Sigmoid colon (tissue), 7 donors: ENCODE measurements around the gene SLCO2B1. TPM values are rescaled to one million over a fixed set of nuclear protein-coding genes. Genes with fewer than 3 reads are reported as not detected.

Experiments
- DNase-seq: peaks from one replicate; pipeline ENCODE4 v3.0.0-alpha.2; 2019
- H3K27ac ChIP-seq, 4 donors: fragments of 200-600 bp; sonication (generic); one replicate each; pipeline ENCODE4 v1.5.1; 2016 to 2019; ENCODE audit warnings: mild to moderate bottlenecking in 1 of 4
- H3K27me3 ChIP-seq, 3 donors: fragments of 200-600 bp; sonication (generic); one replicate each; pipeline ENCODE4 v1.5.1; 2019; ENCODE audit warnings: mild to moderate bottlenecking in 1 of 3
- H3K36me3 ChIP-seq, 4 donors: fragments of 200-600 bp; sonication (generic); one replicate each; pipeline ENCODE4 v1.5.1; 2016 to 2019
- H3K4me1 ChIP-seq, 4 donors: fragments of 200-600 bp; sonication (generic); one replicate each; pipeline ENCODE4 v1.5.1; 2017 to 2019
- H3K4me3 ChIP-seq, 4 donors: fragments of 200-600 bp; sonication (generic); one replicate each; pipeline ENCODE4 v1.5.1; 2017 to 2019; ENCODE audit warnings: mild to moderate bottlenecking in 2 of 4, moderate library complexity in 1 of 4
- H3K9me3 ChIP-seq, 4 donors: fragments of 200-600 bp in 3 of 4; sonication (generic) in 3 of 4; one replicate each; pipeline versions ENCODE4 v1.5.1 to v1.6.1; 2013 to 2019
- CTCF ChIP-seq, 4 experiments: fragments of 450-650 bp in 3 of 4; fragments of 200-600 bp in 1 of 4; IDR thresholded peaks; one replicate each; pipeline ENCODE4 v1.5.1; 2016 to 2019; ENCODE audit warnings: antibody characterized with exemption in 4 of 4, mild to moderate bottlenecking in 3 of 4, moderate library complexity in 2 of 4
- EP300 ChIP-seq, 4 donors: sonication (generic); formaldehyde crosslinking; IDR thresholded peaks; one replicate each; pipeline ENCODE4 v1.6.1; 2017; ENCODE audit warnings: antibody characterized with exemption in 4 of 4
- POLR2A ChIP-seq, 2 donors: fragments of 450-650 bp; IDR thresholded peaks; one replicate each; pipeline ENCODE4 v1.6.1; 2016; ENCODE audit warnings: antibody characterized with exemption in 2 of 2, mild to moderate bottlenecking in 2 of 2, moderate library complexity in 2 of 2
- POLR2AphosphoS5 ChIP-seq, 4 donors: sonication (generic); formaldehyde crosslinking; IDR thresholded peaks; one replicate each; pipeline ENCODE4 v1.6.1; 2017; ENCODE audit warnings: antibody characterized with exemption in 4 of 4
- WGBS, 2 donors: extraction: QIAGEN DNeasy Blood & Tissue Kit; methylation state at CpG; one replicate each; pipeline ENCODE4 v1.1.7; 2013; 5-methylcytosine and 5-hydroxymethylcytosine counted together
- intact Hi-C: fragments of 100-400 bp; cut with DNase I; formaldehyde crosslinking; loops from one replicate; pipeline ENCODE4 v1.15.1; 2023
- polyA plus RNA-seq, 3 donors: library from polyadenylated mRNA; stranded (reverse); fragments of 200-250 nt; gene quantifications; one replicate each; pipeline ENCODE4 v1.2.3, GENCODE V29; 2013
- total RNA-seq, 4 donors: library from RNA; depleted of rRNA; stranded (reverse); fragments of >200 nt; gene quantifications; one replicate each; pipeline ENCODE4 v1.1.0, GENCODE V29; 2016
- donor health status: healthy with polysubstance abuse.
- donor health status: Bipolar disorder and iron deficiency.
- donor health status: healthy.

Gene SLCO2B1
- total and polyA plus RNA-seq, 7 donors = 7.8 to 47.0 (median 29.2) TPM

GRCh38 chr11:75237050-75237449, 86.1 kb downstream of the SLCO2B1 start:
- H3K36me3 ChIP-seq = no peaks in the 10 kb centered on the region
- 80 to 83% methylated on average over 8 of the region's 8 CpGs for WGBS, 2 donors

GRCh38 chr11:75238595-75239440, 87.9 kb downstream of the SLCO2B1 start:
- Histone ChIP-seq H3K4me1 (peaks cover 0 to 22% (median 14%) of the 10 kb centered on the region in 4 donors), H3K4me3 (no peak overlapping the region), H3K9me3 (no peaks in the 10 kb centered on the region), H3K27ac (no peak overlapping the region), H3K27me3 (peaks cover 14 to 68% (median 42%) of the 10 kb centered on the region in 3 donors), H3K36me3 (no peaks in the 10 kb centered on the region)
- 73 to 85% methylated on average over 9 of the region's 9 CpGs for WGBS, 2 donors
- no peak for DNase-seq
- intact Hi-C loops = no loop called here
- TF ChIP-seq POLR2AphosphoS5 (IDR thresholded peaks at IDR 0.05) (no peak), POLR2A (IDR thresholded peaks at IDR 0.05) (no peak), CTCF (IDR thresholded peaks at IDR 0.05) (no peak), EP300 (IDR thresholded peaks at IDR 0.05) (no peak)

More at GRCh38 chr11:75237050-75237449, 86.1 kb downstream of the SLCO2B1 start:
- intact Hi-C loops = no loop called here
- Histone ChIP-seq H3K9me3 (no peaks in the 10 kb centered on the region), H3K27ac (no peak overlapping the region), H3K4me1 (peaks cover 0 to 18% (median 13%) of the 10 kb centered on the region in 4 donors), H3K27me3 (peaks cover 14 to 51% (median 31%) of the 10 kb centered on the region in 3 donors), H3K4me3 (no peak overlapping the region)
- TF ChIP-seq POLR2AphosphoS5 (IDR thresholded peaks at IDR 0.05) (no peak), EP300 (IDR thresholded peaks at IDR 0.05) (no peak), POLR2A (IDR thresholded peaks at IDR 0.05) (no peak)
- no peak for DNase-seq

- no peak overlapping the region for H3K27ac ChIP-seq
- H3K9me3 ChIP-seq = no peaks in the 10 kb centered on the region
- no peak overlapping the region for H3K4me3 ChIP-seq
- 61 to 64% methylated on average over 10 of the region's 10 CpGs for WGBS, 2 donors
- no peak for DNase-seq
- H3K27me3 ChIP-seq = peaks cover 14 to 68% (median 42%) of the 10 kb centered on the region in 3 donors
- H3K4me1 ChIP-seq = peaks cover 0 to 22% (median 14%) of the 10 kb centered on the region in 4 donors
- H3K36me3 ChIP-seq = no peaks in the 10 kb centered on the region
- intact Hi-C loops = no loop called here
- TF ChIP-seq CTCF (IDR thresholded peaks at IDR 0.05) (no peak), EP300 (IDR thresholded peaks at IDR 0.05) (no peak), POLR2A (IDR thresholded peaks at IDR 0.05) (no peak)
Measured at GRCh38 chr11:75239531-75240290, 88.8 kb downstream of the SLCO2B1 start.

- H3K36me3 ChIP-seq = no peaks in the 10 kb centered on the region
- no peak within 1 kb of the TSS for H3K27ac ChIP-seq
- intact Hi-C loops = no loop called here
- DNase-seq = peak; percentile 63
- peaks cover 14 to 66% (median 42%) of the 10 kb centered on the region in 3 donors for H3K27me3 ChIP-seq
- peaks cover 0 to 22% (median 14%) of the 10 kb centered on the region in 4 donors for H3K4me1 ChIP-seq
- 2% methylated on average over 58 of the region's 58 CpGs for WGBS, 2 donors
- peak within 1 kb of the TSS; percentile 10 to 47 (median 40) for H3K4me3 ChIP-seq
- no peak for TF ChIP-seq EP300 (IDR thresholded peaks at IDR 0.05)
- no peak for TF ChIP-seq CTCF (IDR thresholded peaks at IDR 0.05)
- no peak for TF ChIP-seq POLR2AphosphoS5 (IDR thresholded peaks at IDR 0.05)
- TF ChIP-seq POLR2A (IDR thresholded peaks at IDR 0.05) = no peak
- H3K9me3 ChIP-seq = no peaks in the 10 kb centered on the region
Measured at GRCh38 chr11:75240311-75241035, 89.6 kb downstream of the SLCO2B1 start, which contains the start of gene TPBGL. TSS of gene TPBGL (plus strand) at chr11:75240774. CDS start at chr11:75241050, 276 bp downstream.
